Cardiac fibroblast (primary cell): ENCODE data around the gene GHRHR.

ENCODE experiments used
- DNase-seq, 2 donors: peaks; one replicate each; pipeline versions ENCODE4 v3.0.0 to v3.0.0-alpha.2; 2010; ENCODE audit warnings: low read depth in 2 of 2
- H3K4me3 ChIP-seq, 2 donors: replicated peaks in 1 of 2; 1 replicate in 1 of 2; 2 replicates in 1 of 2; pipeline ENCODE4 v1.5.1; 2011; ENCODE audit warnings: low read depth in 2 of 2, low read length in 2 of 2, mild to moderate bottlenecking in 2 of 2, moderate library complexity in 1 of 2
- CTCF ChIP-seq: IDR thresholded peaks from one replicate; pipeline ENCODE4 v1.5.1; 2011; ENCODE audit warnings: low read depth, mild to moderate bottlenecking, low read length, inconsistent platforms

GHRHR gene

GRCh38 chr7:30923774-30924413, 39.9 kb upstream of the GHRHR start:
- H3K4me3 ChIP-seq, result no peak overlapping the region
- no peak for TF ChIP-seq CTCF
- no peak for DNase-seq

GRCh38 chr7:30924624-30925023, 39.1 kb upstream of the GHRHR start:
- no peak for DNase-seq
- TF ChIP-seq CTCF, result no peak
- no peak overlapping the region for H3K4me3 ChIP-seq

- H3K4me3 ChIP-seq, result no peak overlapping the region
- no peak for DNase-seq
- TF ChIP-seq CTCF, result no peak
Observed at GRCh38 chr7:30925117-30925516, 38.6 kb upstream of the GHRHR start.

GRCh38 chr7:30925913-30926312, 37.8 kb upstream of the GHRHR start:
- no peak for TF ChIP-seq CTCF
- no peak overlapping the region for H3K4me3 ChIP-seq
- no peak for DNase-seq

- DNase-seq, result no peak
- no peak overlapping the region for H3K4me3 ChIP-seq
- TF ChIP-seq CTCF, result no peak
Observed at GRCh38 chr7:30926313-30926712, 37.4 kb upstream of the GHRHR start.

GRCh38 chr7:30927040-30927439, 36.7 kb upstream of the GHRHR start:
- no peak for DNase-seq
- no peak for TF ChIP-seq CTCF
- H3K4me3 ChIP-seq, result no peak overlapping the region

- H3K4me3 ChIP-seq, result no peak overlapping the region
- DNase-seq, result no peak
- TF ChIP-seq CTCF, result no peak
Observed at GRCh38 chr7:30927559-30927958, 36.2 kb upstream of the GHRHR start.
